Stimulated activated naive CD8-positive, alpha-beta T cell treated with anti-CD3 and anti-CD28 coated beads, Interleukin-15, Interleukin-2, amounts not matched to agents 100 ng/mL and 50 ng/mL, for 24 hours (primary cell): Measurements from ENCODE around the gene ABCB4.

Experiments used
- H3K27ac Mint-ChIP-seq: one replicate; pipeline ENCODE4 v1.8.0; 2021; ENCODE audit warnings: mild to moderate bottlenecking, mixed read lengths
- H3K27me3 Mint-ChIP-seq: one replicate; pipeline ENCODE4 v1.8.0; 2021; ENCODE audit warnings: mixed read lengths
- H3K36me3 Mint-ChIP-seq: one replicate; pipeline ENCODE4 v1.8.0; 2021; ENCODE audit warnings: low read depth, mixed read lengths
- H3K4me1 Mint-ChIP-seq: one replicate; pipeline ENCODE4 v1.8.0; 2021; ENCODE audit warnings: low read depth, mixed read lengths
- H3K4me3 Mint-ChIP-seq: one replicate; pipeline ENCODE4 v1.8.0; 2021; ENCODE audit warnings: mild to moderate bottlenecking, mixed read lengths
- H3K9me3 Mint-ChIP-seq: one replicate; pipeline ENCODE4 v1.8.0; 2021; ENCODE audit warnings: mixed read lengths

The ABCB4 gene

GRCh38 chr7:87416682-87417587, 58.5 kb downstream of the ABCB4 start:
- Mint-ChIP-seq H3K9me3 (no peaks in the 10 kb centered on the region), H3K27me3 (no peaks in the 10 kb centered on the region), H3K4me1 (no peaks in the 10 kb centered on the region), H3K27ac (no peak overlapping the region), H3K4me3 (no peak overlapping the region), H3K36me3 (no peaks in the 10 kb centered on the region)

GRCh38 chr7:87414794-87415188, 60.7 kb downstream of the ABCB4 start:
- Mint-ChIP-seq H3K4me3 (no peak overlapping the region), H3K9me3 (no peaks in the 10 kb centered on the region), H3K27ac (no peak overlapping the region), H3K36me3 (no peaks in the 10 kb centered on the region), H3K4me1 (no peaks in the 10 kb centered on the region), H3K27me3 (no peaks in the 10 kb centered on the region)

- no peaks in the 10 kb centered on the region for H3K9me3 Mint-ChIP-seq
- H3K36me3 Mint-ChIP-seq = no peaks in the 10 kb centered on the region
- no peaks in the 10 kb centered on the region for H3K27me3 Mint-ChIP-seq
- no peak overlapping the region for H3K27ac Mint-ChIP-seq
- H3K4me1 Mint-ChIP-seq = no peaks in the 10 kb centered on the region
- H3K4me3 Mint-ChIP-seq = no peak overlapping the region
Measured at GRCh38 chr7:87413951-87414793, 61.3 kb downstream of the ABCB4 start.

GRCh38 chr7:87413029-87413428, 62.5 kb downstream of the ABCB4 start:
- H3K36me3 Mint-ChIP-seq = no peaks in the 10 kb centered on the region
- no peak overlapping the region for H3K4me3 Mint-ChIP-seq
- no peaks in the 10 kb centered on the region for H3K4me1 Mint-ChIP-seq
- H3K9me3 Mint-ChIP-seq = no peaks in the 10 kb centered on the region
- no peak overlapping the region for H3K27ac Mint-ChIP-seq
- no peaks in the 10 kb centered on the region for H3K27me3 Mint-ChIP-seq

- H3K36me3 Mint-ChIP-seq = no peaks in the 10 kb centered on the region
- no peak overlapping the region for H3K27ac Mint-ChIP-seq
- H3K4me3 Mint-ChIP-seq = no peak overlapping the region
- no peaks in the 10 kb centered on the region for H3K9me3 Mint-ChIP-seq
- H3K4me1 Mint-ChIP-seq = no peaks in the 10 kb centered on the region
- H3K27me3 Mint-ChIP-seq = peaks cover 5% of the 10 kb centered on the region
Measured at GRCh38 chr7:87411186-87411585, 64.3 kb downstream of the ABCB4 start.

GRCh38 chr7:87404674-87405073, 70.8 kb downstream of the ABCB4 start:
- no peak overlapping the region for H3K27ac Mint-ChIP-seq
- no peaks in the 10 kb centered on the region for H3K4me1 Mint-ChIP-seq
- H3K36me3 Mint-ChIP-seq = no peaks in the 10 kb centered on the region
- peaks cover 5% of the 10 kb centered on the region for H3K27me3 Mint-ChIP-seq
- no peaks in the 10 kb centered on the region for H3K9me3 Mint-ChIP-seq
- H3K4me3 Mint-ChIP-seq = no peak overlapping the region

- no peaks in the 10 kb centered on the region for H3K27me3 Mint-ChIP-seq
- H3K4me1 Mint-ChIP-seq = no peaks in the 10 kb centered on the region
- H3K9me3 Mint-ChIP-seq = no peaks in the 10 kb centered on the region
- H3K36me3 Mint-ChIP-seq = peaks cover 13% of the 10 kb centered on the region
- H3K4me3 Mint-ChIP-seq = no peak overlapping the region
- H3K27ac Mint-ChIP-seq = no peak overlapping the region
Measured at GRCh38 chr7:87398446-87398845, 77.0 kb downstream of the ABCB4 start.

GRCh38 chr7:87395442-87396020, 79.9 kb downstream of the ABCB4 start:
- Mint-ChIP-seq H3K4me3 (no peak overlapping the region), H3K36me3 (peaks cover 29% of the 10 kb centered on the region), H3K27me3 (no peaks in the 10 kb centered on the region), H3K4me1 (no peaks in the 10 kb centered on the region), H3K9me3 (no peaks in the 10 kb centered on the region), H3K27ac (no peak overlapping the region)

GRCh38 chr7:87391020-87391701, 84.3 kb downstream of the ABCB4 start:
- H3K27ac Mint-ChIP-seq = no peak overlapping the region
- no peaks in the 10 kb centered on the region for H3K9me3 Mint-ChIP-seq
- H3K36me3 Mint-ChIP-seq = peaks cover 54% of the 10 kb centered on the region
- no peak overlapping the region for H3K4me3 Mint-ChIP-seq
- H3K27me3 Mint-ChIP-seq = no peaks in the 10 kb centered on the region
- H3K4me1 Mint-ChIP-seq = no peaks in the 10 kb centered on the region

GRCh38 chr7:87380905-87381304, 94.6 kb downstream of the ABCB4 start:
- Mint-ChIP-seq H3K4me1 (no peaks in the 10 kb centered on the region), H3K9me3 (no peaks in the 10 kb centered on the region), H3K27ac (no peak overlapping the region), H3K27me3 (no peaks in the 10 kb centered on the region), H3K4me3 (no peak overlapping the region), H3K36me3 (peaks cover 36% of the 10 kb centered on the region)

GRCh38 chr7:87375662-87376435, 99.6 kb downstream of the ABCB4 start:
- H3K9me3 Mint-ChIP-seq = no peaks in the 10 kb centered on the region
- no peak overlapping the region for H3K27ac Mint-ChIP-seq
- no peaks in the 10 kb centered on the region for H3K27me3 Mint-ChIP-seq
- H3K4me3 Mint-ChIP-seq = no peak overlapping the region
- H3K4me1 Mint-ChIP-seq = no peaks in the 10 kb centered on the region
- H3K36me3 Mint-ChIP-seq = peaks cover 26% of the 10 kb centered on the region

- H3K9me3 Mint-ChIP-seq = no peaks in the 10 kb centered on the region
- H3K4me3 Mint-ChIP-seq = no peak overlapping the region
- H3K36me3 Mint-ChIP-seq = peaks cover 24% of the 10 kb centered on the region
- peaks cover 8% of the 10 kb centered on the region for H3K4me1 Mint-ChIP-seq
- H3K27me3 Mint-ChIP-seq = no peaks in the 10 kb centered on the region
- H3K27ac Mint-ChIP-seq = no peak overlapping the region
Measured at GRCh38 chr7:87370660-87371180, 104.8 kb downstream of the ABCB4 start.

- Mint-ChIP-seq H3K27me3 (no peaks in the 10 kb centered on the region), H3K36me3 (peaks cover 21% of the 10 kb centered on the region), H3K4me1 (peaks cover 8% of the 10 kb centered on the region), H3K27ac (no peak overlapping the region), H3K9me3 (no peaks in the 10 kb centered on the region), H3K4me3 (no peak overlapping the region)
Measured at GRCh38 chr7:87369216-87369615, 106.3 kb downstream of the ABCB4 start.

GRCh38 chr7:87364246-87364645, 111.2 kb downstream of the ABCB4 start:
- Mint-ChIP-seq H3K27ac (no peak overlapping the region), H3K27me3 (no peaks in the 10 kb centered on the region), H3K9me3 (no peaks in the 10 kb centered on the region), H3K4me3 (no peak overlapping the region), H3K36me3 (peaks cover 7% of the 10 kb centered on the region), H3K4me1 (peaks cover 4% of the 10 kb centered on the region)
